Central memory CD4-positive, alpha-beta T cell (primary cell): ENCODE results near the gene ADAMTS12.

ENCODE experiments used
- DNase-seq: peaks from one replicate; pipeline ENCODE4 v3.0.0; 2022

ADAMTS12 gene

GRCh38 chr5:33841891-33842290 is 49.9 kb downstream of the ADAMTS12 start:
- no peak for DNase-seq

- DNase-seq = no peak
Measured at GRCh38 chr5:33840927-33841547, 50.8 kb downstream of the ADAMTS12 start.

DNA sequence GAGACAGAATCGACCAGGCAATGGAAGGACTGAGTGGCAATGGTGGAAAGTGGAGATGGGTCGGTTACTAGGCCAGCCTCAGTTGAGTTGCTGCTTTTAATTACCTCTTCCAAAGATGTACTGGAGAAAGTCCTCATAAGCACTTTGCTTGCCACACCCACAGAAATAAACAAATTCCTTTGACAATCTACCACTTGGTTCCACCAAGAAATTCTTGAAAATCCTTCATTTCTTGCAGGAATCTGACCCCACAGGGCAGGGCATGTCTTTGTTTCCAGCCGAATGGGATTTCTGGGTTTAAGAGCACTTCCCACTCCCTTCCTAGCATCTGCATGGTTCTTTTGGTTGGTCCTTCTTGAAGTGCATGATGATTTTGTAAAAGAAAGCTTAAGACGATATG is 54.5 kb downstream of the ADAMTS12 start:
- no peak for DNase-seq

GRCh38 chr5:33834334-33834733 is 57.5 kb downstream of the ADAMTS12 start:
- DNase-seq = no peak

- DNase-seq = no peak
Measured at GRCh38 chr5:33833237-33833575, 58.6 kb downstream of the ADAMTS12 start.

GRCh38 chr5:33832404-33833236 is 59.2 kb downstream of the ADAMTS12 start:
- DNase-seq = no peak

- no peak for DNase-seq
Measured at GRCh38 chr5:33831041-33831440, 60.7 kb downstream of the ADAMTS12 start.

GRCh38 chr5:33829430-33829829 is 62.4 kb downstream of the ADAMTS12 start:
- no peak for DNase-seq

- no peak for DNase-seq
Measured at GRCh38 chr5:33828626-33829308, 63.0 kb downstream of the ADAMTS12 start.

GRCh38 chr5:33827885-33828284 is 63.9 kb downstream of the ADAMTS12 start:
- no peak for DNase-seq

- no peak for DNase-seq
Measured at GRCh38 chr5:33827018-33827707, 64.6 kb downstream of the ADAMTS12 start.

DNA sequence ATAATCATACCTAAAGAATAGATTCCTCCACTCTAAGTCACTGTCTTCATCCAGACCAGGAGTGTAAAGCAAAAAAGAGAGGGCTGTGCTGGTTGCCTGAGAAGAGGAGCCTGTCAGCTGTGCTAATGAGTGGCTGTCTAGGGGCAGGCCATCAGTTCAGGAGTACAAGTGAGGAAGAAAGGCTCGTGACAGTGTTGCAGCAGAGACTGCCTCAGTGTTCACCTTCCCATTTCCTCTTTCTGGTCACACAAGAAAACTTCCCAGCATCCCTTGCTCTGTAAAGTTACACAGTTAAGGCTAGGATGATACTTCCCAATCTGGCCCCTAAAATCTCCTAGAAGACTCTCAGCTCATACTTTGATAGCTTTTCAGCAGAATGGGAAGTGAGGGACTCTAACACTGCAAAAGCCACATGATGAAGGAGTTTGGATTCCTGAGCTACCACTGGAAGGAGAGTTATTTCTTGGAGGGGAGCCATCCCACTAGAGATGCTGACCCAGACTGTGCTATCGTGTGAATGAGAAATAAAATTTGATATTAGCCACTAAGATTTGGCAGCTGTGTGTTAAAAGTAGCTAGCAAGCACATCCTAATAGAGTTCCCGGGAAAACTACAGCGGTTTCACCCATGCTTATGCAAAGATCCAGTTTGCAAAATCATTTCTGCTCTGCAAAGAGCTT is 67.1 kb downstream of the ADAMTS12 start:
- no peak for DNase-seq

- DNase-seq = no peak
Measured at GRCh38 chr5:33817301-33817700, 74.5 kb downstream of the ADAMTS12 start.

DNA sequence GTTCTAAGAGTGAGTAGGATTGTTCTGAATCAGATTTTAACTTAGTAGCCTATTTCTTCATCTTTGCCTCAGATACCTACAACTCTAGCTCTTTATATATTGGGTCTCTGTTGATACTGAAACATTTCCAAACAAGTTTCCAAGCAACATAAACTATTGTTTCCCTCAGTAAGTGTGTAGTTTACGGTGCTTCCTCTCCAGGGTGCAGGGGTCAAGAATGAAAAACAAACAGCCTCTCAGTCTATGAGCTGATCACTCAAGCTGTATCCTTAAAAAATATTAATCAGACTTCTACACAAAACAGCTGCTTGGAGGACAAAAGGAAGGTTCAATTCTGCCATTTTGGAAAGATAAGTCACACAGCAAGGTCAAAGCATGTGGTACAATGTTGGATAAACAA is 75.0 kb downstream of the ADAMTS12 start:
- DNase-seq = no peak

- DNase-seq = no peak
Measured at GRCh38 chr5:33812746-33813145, 79.0 kb downstream of the ADAMTS12 start.

- DNase-seq = no peak
Measured at GRCh38 chr5:33810491-33811120, 81.2 kb downstream of the ADAMTS12 start.

DNA sequence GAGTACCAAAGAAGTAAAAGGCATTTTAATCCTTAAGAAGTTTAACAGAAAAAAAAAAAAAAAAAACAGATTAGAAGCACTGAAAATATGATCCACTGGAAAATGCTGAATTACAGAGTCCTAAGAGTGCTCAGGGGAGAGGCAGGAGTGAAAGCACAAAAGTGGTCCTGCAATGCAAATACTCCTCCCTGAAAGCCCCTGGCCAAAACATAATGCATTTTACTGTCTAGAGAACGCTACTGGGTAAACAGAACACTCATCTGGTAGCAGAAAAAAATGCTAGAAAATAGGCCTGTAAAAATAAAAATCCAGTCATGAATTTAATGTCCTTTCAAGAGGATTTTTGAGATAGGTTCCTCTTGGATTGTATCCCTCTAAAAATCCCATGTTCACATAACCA is 81.9 kb downstream of the ADAMTS12 start:
- DNase-seq = no peak

- DNase-seq = no peak
Measured at GRCh38 chr5:33808699-33809098, 83.1 kb downstream of the ADAMTS12 start.

GRCh38 chr5:33807771-33808170 is 84.0 kb downstream of the ADAMTS12 start:
- DNase-seq = no peak

- DNase-seq = no peak
Measured at GRCh38 chr5:33806738-33807442, 84.9 kb downstream of the ADAMTS12 start.

DNA sequence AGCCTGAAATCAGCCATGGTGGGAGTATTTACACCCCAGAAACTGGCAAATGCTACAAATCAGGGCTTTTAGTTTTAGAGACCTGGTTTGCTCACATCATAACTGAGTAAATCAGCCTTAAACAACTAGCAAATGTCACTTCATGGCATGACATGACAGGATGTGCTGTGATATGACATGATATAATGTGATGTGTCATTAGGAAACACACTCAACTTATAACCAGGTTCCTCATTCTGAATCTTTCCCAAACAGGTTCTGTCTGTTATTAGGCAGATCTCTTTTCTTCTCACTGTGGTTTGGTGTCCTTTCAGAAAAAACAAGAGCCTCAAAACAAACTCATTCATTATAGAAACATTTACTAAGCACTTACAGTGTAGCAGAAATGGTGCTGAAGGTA is 90.5 kb downstream of the ADAMTS12 start:
- DNase-seq = no peak
